ENCODE measurements around the gene EIF4B. TPM values are rescaled to one million over a fixed set of nuclear protein-coding genes. Genes with fewer than 3 reads are reported as not detected.

EIF4B gene
- total and polyA plus RNA-seq, 2 donors (not counting 1 experiment from before 2014, with no cell fraction given) = 252 to 674 TPM

GRCh38 chr12:52977170-52977569, 29.1 kb upstream of the EIF4B start:
- no peak for TF ChIP-seq EZH2 (IDR thresholded peaks at IDR 0.05; ENCODE audit: borderline replicate concordance, insufficient read depth, low read depth, low read length, poor library complexity, severe bottlenecking)
- TF ChIP-seq CTCF (IDR thresholded peaks at IDR 0.05) = no peak
- H3K9me3 ChIP-seq (ENCODE audit: control extremely low read depth in 1 of 3, control insufficient read depth in 2 of 3, insufficient read depth in 1 of 3, low read length in 2 of 3) = no peaks in the 10 kb centered on the region
- 91% methylated on average over 4 of the region's 4 CpGs for WGBS (ENCODE audit: insufficient coverage)
- H2AFZ ChIP-seq (ENCODE audit: insufficient read depth, low read depth, low read length, poor library complexity, severe bottlenecking) = no peak overlapping the region
- no peaks in the 10 kb centered on the region for H4K20me1 ChIP-seq (ENCODE audit: control insufficient read depth, insufficient read depth, low read length, poor library complexity, severe bottlenecking)
- H3K36me3 ChIP-seq (replicated peaks in 1 of 2; ENCODE audit: control extremely low read depth in 1 of 2, control insufficient read depth in 1 of 2, extremely low read depth in 1 of 2, insufficient read depth in 2 of 2, low read length in 1 of 2) = no peaks in the 10 kb centered on the region
- ChIA-PET CTCF (interaction anchor here (6.8 kb wide), 1 partner anchor 96 kb away, joined by 260 read pairs; no protein-coding TSS in a partner anchor), POLR2A (no interaction called here)
- H3K9ac ChIP-seq (ENCODE audit: low read length) = no peak overlapping the region
- no peaks in the 10 kb centered on the region for H3K4me1 ChIP-seq (ENCODE audit: control insufficient read depth in 2 of 2, insufficient read depth in 2 of 2, low read length in 2 of 2)
- no peak for DNase-seq
- H3K9me3 Mint-ChIP-seq (ENCODE audit: insufficient read depth) = no peaks in the 10 kb centered on the region
- no peak overlapping the region for H3K27ac ChIP-seq (ENCODE audit: low read length in 2 of 2)
- no peaks in the 10 kb centered on the region for H3K79me2 ChIP-seq (ENCODE audit: control insufficient read depth, insufficient read depth, low read length)
- no peak for ATAC-seq (ENCODE audit: low read depth)
- no peak overlapping the region for H3K4me3 ChIP-seq (ENCODE audit: control extremely low read depth in 1 of 5, extremely low read depth in 1 of 5, insufficient read depth in 1 of 5, low read depth in 2 of 5, low read length in 4 of 5)
- no peak overlapping the region for H3K27ac Mint-ChIP-seq
- H3K27me3 Mint-ChIP-seq = peaks cover 43% of the 10 kb centered on the region
- H3K4me2 ChIP-seq (replicated peaks; ENCODE audit: low read depth, low read length, poor library complexity, severe bottlenecking) = no peak overlapping the region
- H3K4me1 Mint-ChIP-seq = no peaks in the 10 kb centered on the region
- H3K4me3 Mint-ChIP-seq = no peak overlapping the region
- H3K27me3 ChIP-seq (replicated peaks in 1 of 4; ENCODE audit: control extremely low read depth in 1 of 4, control insufficient read depth in 3 of 4, insufficient read depth in 4 of 4, low read length in 3 of 4) = peaks cover 0 to 8% (median 3%) of the 10 kb centered on the region in 4 experiments
- intact Hi-C loops (cut with micrococcal nuclease) = no loop called here

GRCh38 chr12:52980096-52980649, 26.1 kb upstream of the EIF4B start:
- Mint-ChIP-seq H3K27ac (no peak overlapping the region), H3K4me3 (no peak overlapping the region), H3K4me1 (no peaks in the 10 kb centered on the region), H3K27me3 (peaks cover 38% of the 10 kb centered on the region), H3K9me3 (ENCODE audit: insufficient read depth) (no peaks in the 10 kb centered on the region)
- Histone ChIP-seq H2AFZ (ENCODE audit: insufficient read depth, low read depth, low read length, poor library complexity, severe bottlenecking) (no peak overlapping the region), H3K36me3 (replicated peaks in 1 of 2; ENCODE audit: control extremely low read depth in 1 of 2, control insufficient read depth in 1 of 2, extremely low read depth in 1 of 2, insufficient read depth in 2 of 2, low read length in 1 of 2) (no peaks in the 10 kb centered on the region), H3K4me3 (ENCODE audit: control extremely low read depth in 1 of 5, extremely low read depth in 1 of 5, insufficient read depth in 1 of 5, low read depth in 2 of 5, low read length in 4 of 5) (no peak overlapping the region), H3K9me3 (ENCODE audit: control extremely low read depth in 1 of 3, control insufficient read depth in 2 of 3, insufficient read depth in 1 of 3, low read length in 2 of 3) (no peaks in the 10 kb centered on the region), H3K4me1 (ENCODE audit: control insufficient read depth in 2 of 2, insufficient read depth in 2 of 2, low read length in 2 of 2) (no peaks in the 10 kb centered on the region), H3K79me2 (ENCODE audit: control insufficient read depth, insufficient read depth, low read length) (no peaks in the 10 kb centered on the region), H3K4me2 (replicated peaks; ENCODE audit: low read depth, low read length, poor library complexity, severe bottlenecking) (no peak overlapping the region), H3K27ac (ENCODE audit: low read length in 2 of 2) (no peak overlapping the region), H3K27me3 (replicated peaks in 1 of 4; ENCODE audit: control extremely low read depth in 1 of 4, control insufficient read depth in 3 of 4, insufficient read depth in 4 of 4, low read length in 3 of 4) (peaks cover 0 to 8% (median 4%) of the 10 kb centered on the region in 4 experiments), H3K9ac (ENCODE audit: low read length) (no peak overlapping the region), H4K20me1 (ENCODE audit: control insufficient read depth, insufficient read depth, low read length, poor library complexity, severe bottlenecking) (no peaks in the 10 kb centered on the region)
- WGBS (ENCODE audit: insufficient coverage) = 0% methylated on average over 1 of the region's 4 CpGs
- TF ChIP-seq EZH2 (IDR thresholded peaks at IDR 0.05; ENCODE audit: borderline replicate concordance, insufficient read depth, low read depth, low read length, poor library complexity, severe bottlenecking) (no peak), CTCF (IDR thresholded peaks at IDR 0.05) (no peak)
- ChIA-PET POLR2A (no interaction called here), CTCF (interaction anchor here (0.7 to 6.8 kb wide), 27 partner anchors 9 to 824 kb away, joined by 3 to 260 read pairs (median 5); no protein-coding TSS in a partner anchor)
- ATAC-seq (ENCODE audit: low read depth) (no peak), DNase-seq (no peak)
- intact Hi-C loops (cut with micrococcal nuclease) = no loop called here
